AG20443 (cell line): ENCODE measurements around the gene SMKR1.
"Not testable (repeated sequence)": the region's sequence is repeated elsewhere in the genome, so short reads cannot be mapped to it uniquely, and the experiment has no call there.

ENCODE experiments used
- DNase-seq: peaks from one replicate; pipeline ENCODE4 v3.0.0; 2012; ENCODE audit warnings: low spot score, mixed read lengths

SMKR1 gene

GRCh38 chr7:129501760-129502707 lies at the start of gene SMKR1:
Gene SMKR1, plus strand, starts transcription at chr7:129502531. Its CDS starts 294 bp downstream, at chr7:129502825.
- DNase-seq: peak; percentile 95

- no peak for DNase-seq
Observed at GRCh38 chr7:129452589-129453231, 49.6 kb upstream of the SMKR1 start.

DNA sequence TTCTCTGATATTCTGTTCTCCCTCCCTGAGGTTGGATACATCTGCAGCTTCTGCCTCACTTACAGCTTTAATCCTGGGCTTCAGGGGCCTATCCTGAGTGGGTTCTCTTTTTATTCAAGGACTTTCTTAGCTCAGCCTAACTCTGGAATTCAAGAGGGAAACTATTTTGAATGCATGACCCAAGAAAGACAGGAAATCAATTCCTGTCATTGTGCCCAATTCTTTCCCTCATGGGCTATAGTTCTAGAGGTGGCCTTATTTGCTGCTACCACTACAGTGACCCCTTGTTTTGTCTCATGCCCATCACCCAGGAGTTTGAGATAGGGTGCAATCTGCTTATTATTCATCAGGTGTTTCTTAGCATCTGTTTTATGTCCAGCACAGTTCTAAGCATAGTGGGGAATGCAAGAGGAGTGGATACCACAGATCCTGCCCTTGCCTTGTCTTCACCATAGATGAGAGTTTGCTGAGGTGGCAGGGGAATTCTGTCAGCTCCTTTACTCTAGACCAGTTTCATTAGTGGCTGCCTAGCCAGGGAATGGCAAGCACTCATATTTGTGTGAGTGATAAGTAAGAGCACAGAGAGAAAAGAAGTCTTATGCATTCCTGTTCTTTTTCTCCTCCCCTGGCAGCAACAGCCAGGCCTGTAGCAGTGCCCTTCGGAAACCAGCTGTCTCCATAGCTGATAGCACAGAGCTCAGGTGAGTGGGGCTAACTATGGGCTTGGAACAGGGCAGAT lies 48.7 kb upstream of the SMKR1 start:
- no peak for DNase-seq

DNA sequence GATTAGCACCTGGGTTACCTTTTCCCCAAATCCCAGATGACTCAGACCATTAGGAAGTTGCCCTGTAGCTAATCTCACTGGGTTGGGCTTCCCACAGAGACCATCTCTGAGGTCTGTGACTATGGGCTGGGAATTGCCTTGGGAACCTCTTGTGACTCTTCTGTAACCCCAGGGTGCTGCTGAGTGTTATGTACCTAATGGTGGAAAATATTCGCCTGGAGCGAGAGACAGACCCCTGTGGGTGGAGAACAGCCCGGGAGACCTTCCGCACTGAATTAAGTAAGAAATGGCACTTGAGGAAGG lies 48.1 kb upstream of the SMKR1 start:
- DNase-seq: no peak

GRCh38 chr7:129456421-129456820 lies 45.9 kb upstream of the SMKR1 start:
- no peak for DNase-seq

- DNase-seq: no peak
Observed at GRCh38 chr7:129457101-129457500, 45.2 kb upstream of the SMKR1 start.

GRCh38 chr7:129458171-129458570 lies 44.2 kb upstream of the SMKR1 start:
- DNase-seq: no peak

DNA sequence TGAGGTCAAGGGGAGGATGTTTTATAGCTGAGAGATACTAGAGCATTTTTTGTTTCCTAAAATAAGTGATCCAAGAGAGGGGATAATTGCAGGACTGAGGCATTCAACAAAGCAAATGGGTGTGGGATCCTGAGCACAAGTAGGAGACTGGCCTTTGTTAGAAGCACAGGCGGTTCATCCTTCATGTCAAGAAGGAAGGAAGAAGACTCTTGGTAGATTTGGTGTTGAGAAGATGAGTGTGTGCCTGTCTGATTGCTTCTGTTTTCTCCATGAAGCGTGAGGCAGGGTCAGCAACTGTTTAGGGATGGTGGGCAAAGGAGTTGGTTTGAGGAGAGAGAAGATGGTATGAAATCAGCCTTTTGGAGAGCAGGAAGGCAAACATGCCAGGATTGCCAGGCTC lies 40.5 kb upstream of the SMKR1 start:
- DNase-seq: no peak

DNA sequence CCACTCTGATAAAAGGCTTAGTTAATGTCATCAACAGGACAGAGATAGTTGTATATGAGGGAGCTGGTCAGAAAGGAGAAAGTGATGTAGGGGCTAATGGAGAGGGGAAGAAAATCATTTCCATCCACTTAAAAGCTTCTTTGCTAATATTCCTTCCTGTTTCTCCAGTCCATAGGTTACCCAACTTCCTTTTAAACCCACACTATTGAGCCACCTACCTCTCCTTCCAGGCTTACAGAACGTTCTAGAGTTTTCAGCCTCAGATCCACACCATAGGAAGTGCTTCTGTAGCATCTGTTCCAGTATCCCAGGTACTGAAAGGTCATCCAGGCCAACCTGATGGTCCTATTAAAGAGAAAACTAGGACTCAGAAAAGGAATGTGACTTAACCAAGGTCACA lies 39.9 kb upstream of the SMKR1 start:
- no peak for DNase-seq

DNA sequence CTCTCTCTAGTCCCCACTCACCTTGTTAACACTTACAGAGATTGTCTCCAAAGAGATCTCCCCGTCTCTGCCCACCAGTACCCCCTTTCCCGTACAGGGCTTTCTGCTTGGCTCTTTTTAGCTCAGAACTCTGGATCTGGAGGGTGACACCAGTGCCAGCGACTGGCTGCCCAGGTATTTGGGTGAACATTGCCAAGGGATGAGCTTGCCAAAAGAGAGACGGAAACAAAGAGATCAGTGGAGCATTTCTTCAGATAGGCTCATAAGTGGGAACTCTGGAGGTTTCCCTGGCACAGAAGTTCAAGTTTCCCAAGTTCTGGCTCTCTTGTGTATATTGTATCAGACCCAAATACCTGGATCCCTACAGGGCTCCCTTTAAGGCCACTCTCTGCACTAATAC lies 38.1 kb upstream of the SMKR1 start:
- DNase-seq: no peak

DNA sequence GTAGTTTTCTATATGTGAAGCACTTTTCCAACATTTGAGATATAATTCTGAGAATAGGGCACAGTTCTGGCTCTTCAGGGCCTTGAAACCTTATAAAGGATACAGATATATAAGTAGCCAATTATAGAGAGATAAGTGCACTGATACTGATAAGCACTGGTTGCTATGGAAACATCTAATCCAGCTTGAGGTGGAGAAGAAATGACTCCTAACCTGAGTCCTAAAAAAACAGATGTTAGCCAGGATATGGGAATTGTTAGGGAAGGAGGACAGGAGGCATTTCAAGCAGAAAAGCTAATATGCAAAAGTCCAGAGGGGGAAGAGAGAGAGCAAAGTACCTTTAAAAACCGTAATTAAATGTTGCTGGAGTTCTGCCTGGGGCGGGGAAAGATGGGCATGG lies 37.3 kb upstream of the SMKR1 start:
- DNase-seq: no peak

DNA sequence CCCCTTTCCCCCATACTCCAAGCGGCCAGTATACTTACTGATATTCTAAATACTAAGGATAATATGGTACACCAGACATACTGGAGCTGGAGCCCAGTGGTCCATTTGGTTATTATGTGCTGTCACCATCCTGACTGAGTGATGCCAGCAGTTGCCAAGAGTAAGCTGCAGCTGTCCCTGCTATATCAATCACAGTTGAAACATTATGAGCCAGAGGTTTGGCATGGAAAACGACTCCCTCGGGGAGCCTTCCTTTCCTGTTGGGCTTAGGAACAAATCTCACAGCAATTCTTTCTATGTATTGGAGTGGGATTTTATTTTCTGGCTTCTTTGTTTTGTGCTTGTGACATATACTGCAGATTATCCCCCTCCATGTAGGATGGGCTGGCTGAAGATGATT lies 35.5 kb upstream of the SMKR1 start:
- no peak for DNase-seq

- peak; percentile 76 for DNase-seq
Observed at GRCh38 chr7:129468087-129468486, 34.2 kb upstream of the SMKR1 start.

DNA sequence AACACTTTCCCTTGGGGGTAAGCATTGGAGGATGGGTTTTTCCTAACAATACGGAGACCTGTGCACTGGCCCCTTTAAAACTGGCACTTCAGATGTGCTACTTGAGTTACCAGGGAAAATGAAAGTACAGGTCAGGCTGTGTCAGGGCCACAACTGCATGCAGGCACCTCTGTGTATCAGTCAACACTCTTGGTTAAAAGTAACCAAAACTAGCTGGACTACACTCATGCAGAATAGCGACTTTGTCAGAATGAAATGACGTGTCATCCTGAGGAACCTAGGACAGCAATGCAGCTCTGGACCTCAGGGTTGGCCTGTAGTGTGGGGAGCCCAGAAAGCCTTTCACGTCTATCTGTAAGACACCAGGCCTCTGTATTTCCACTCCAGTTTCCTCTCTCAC lies 33.8 kb upstream of the SMKR1 start:
- no peak for DNase-seq

GRCh38 chr7:129469930-129470329 lies 32.4 kb upstream of the SMKR1 start:
- DNase-seq: no peak

- DNase-seq: no peak
Observed at GRCh38 chr7:129470411-129470810, 31.9 kb upstream of the SMKR1 start.

DNA sequence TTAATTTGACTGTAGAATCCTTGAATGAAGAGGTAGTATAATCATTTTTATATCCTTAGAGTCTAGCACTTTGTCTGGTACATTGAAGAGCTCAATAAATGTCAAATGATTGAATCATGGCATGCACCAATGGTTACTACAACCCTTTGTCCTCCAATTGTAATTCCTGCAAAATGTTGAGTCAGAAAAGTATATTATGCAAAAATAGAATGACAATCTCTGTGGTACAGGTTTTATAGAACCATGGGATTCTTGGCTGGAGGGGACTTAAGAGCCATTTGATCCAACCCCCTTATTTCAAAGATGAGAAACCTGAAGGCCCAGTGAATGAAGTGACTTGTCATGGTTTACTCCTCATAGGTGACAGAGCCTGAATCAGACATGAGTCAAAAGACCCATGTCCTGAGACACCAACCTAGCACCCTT lies 30.9 kb upstream of the SMKR1 start:
- DNase-seq: no peak

GRCh38 chr7:129475931-129476330 lies 26.4 kb upstream of the SMKR1 start:
- DNase-seq: not testable (repeated sequence)

DNA sequence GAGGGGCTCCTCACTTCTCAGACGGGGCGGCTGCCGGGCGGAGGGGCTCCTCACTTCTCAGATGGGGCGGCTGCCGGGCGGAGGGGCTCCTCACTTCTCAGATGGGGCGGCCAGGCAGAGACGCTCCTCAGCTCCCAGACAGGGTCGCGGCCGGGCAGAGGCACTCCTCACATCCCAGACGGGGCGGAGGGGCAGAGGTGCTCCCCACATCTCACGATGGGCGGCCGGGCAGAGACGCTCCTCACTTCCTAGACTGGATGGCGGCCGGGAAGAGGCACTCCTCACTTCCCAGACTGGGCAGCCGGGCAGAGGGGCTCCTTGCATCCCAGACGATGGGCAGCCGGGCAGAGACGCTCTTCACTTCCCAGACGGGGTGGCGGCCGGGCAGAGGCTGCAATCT lies 25.9 kb upstream of the SMKR1 start:
- DNase-seq: not testable (repeated sequence)

GRCh38 chr7:129479831-129480230 lies 22.5 kb upstream of the SMKR1 start:
- DNase-seq: no peak

DNA sequence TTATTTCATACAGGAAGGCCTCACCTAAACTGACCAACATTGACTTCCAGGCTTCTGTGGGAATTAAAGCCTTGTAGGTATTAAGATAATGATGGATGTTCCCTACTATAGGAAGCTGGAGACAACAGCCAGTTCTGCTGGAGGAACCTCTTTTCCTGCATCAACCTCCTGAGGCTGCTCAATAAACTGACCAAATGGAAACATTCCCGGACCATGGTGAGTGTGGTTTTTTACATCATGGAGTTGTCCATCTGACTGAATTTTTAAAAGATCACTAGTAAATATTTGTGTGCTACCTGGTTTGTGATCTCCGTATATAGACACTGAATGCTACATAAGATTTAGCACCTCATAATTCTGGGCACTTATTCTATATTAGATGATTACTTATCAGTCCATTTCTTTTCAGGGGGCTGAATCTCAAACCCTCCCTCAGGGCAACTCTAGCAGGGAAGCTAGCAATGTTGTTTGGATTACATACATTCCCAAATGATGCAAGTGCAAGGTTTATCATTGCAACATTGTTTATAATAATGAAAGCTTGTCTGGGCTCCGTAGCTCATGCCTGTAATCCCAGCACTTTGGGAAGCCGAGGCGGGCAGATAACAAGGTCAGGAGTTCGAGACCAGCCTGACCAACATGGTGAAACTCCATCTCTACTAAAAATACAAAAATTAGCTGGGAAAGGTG lies 21.5 kb upstream of the SMKR1 start:
- no peak for DNase-seq

- DNase-seq: not testable (repeated sequence)
Observed at GRCh38 chr7:129481376-129481775, 21.0 kb upstream of the SMKR1 start.
